GM23338 (cell line): ENCODE results near the gene GRIK1.

Experiments used
- EZH2 ChIP-seq: fragments of 200-600 bp; sonication (generic); IDR thresholded peaks from one replicate; pipeline ENCODE4 v1.8.0; 2017; ENCODE audit warnings: antibody characterized with exemption, mild to moderate bottlenecking, low read depth; ENCODE audit not compliant: unreplicated experiment
- TF ChIP-seq, protein P1 (sequence below), 2 experiments: fragments of 200-600 bp in 1 of 2; sonication (generic) in 1 of 2; conservative IDR thresholded peaks; 2 replicates each; pipeline versions ENCODE4 v1.5.1 to v1.6.1; 2016 to 2017; ENCODE audit warnings: antibody characterized with exemption in 2 of 2, low read depth in 2 of 2, mild to moderate bottlenecking in 2 of 2, moderate library complexity in 1 of 2

DNA sequence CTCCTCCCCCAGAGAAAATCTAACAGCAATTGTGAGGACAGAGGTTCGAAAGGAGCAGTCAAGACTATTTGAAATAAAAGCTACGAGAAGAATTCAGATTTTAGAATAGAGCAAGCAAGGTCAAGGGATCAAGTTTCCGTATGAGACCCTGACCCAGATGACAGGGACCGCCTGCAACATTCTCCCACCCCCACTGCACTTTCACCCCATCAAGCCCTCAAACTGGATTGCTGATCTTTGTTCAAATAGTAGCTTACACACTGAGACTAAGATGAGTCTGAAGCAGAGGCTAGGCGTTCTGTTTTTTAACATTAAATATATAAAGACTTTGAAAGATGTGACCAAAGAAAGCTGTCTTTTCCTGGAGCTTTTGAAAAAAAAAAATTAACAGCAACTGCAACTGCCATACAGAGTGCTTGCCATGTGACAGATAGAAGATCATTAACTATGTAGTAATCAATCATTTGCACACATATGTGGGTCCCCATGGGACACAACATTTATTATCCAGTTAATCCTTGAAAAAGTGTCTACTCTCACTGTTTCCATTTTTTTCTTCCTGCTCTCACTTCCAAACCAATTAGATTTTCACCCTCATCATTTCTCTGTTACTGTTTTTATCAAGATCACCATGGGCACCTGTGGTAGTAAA is 120.0 kb downstream of the GRIK1 start:
- TF ChIP-seq, protein P1, sequence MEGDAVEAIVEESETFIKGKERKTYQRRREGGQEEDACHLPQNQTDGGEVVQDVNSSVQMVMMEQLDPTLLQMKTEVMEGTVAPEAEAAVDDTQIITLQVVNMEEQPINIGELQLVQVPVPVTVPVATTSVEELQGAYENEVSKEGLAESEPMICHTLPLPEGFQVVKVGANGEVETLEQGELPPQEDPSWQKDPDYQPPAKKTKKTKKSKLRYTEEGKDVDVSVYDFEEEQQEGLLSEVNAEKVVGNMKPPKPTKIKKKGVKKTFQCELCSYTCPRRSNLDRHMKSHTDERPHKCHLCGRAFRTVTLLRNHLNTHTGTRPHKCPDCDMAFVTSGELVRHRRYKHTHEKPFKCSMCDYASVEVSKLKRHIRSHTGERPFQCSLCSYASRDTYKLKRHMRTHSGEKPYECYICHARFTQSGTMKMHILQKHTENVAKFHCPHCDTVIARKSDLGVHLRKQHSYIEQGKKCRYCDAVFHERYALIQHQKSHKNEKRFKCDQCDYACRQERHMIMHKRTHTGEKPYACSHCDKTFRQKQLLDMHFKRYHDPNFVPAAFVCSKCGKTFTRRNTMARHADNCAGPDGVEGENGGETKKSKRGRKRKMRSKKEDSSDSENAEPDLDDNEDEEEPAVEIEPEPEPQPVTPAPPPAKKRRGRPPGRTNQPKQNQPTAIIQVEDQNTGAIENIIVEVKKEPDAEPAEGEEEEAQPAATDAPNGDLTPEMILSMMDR (conservative IDR thresholded peaks at IDR 0.05; ENCODE audit: low read depth in 2 of 2) = no peak
- no peak for TF ChIP-seq EZH2
